Heart left ventricle (tissue), 13 donors: ENCODE data around the gene GALNT5.

Source experiments
- POLR2A ChIP-seq, 2 donors: fragments of 450-650 bp; IDR thresholded peaks; one replicate each; pipeline ENCODE4 v1.6.1; 2017; ENCODE audit warnings: antibody characterized with exemption in 2 of 2, mild to moderate bottlenecking in 2 of 2, moderate library complexity in 2 of 2
- TF ChIP-seq, protein P1 (sequence below), 12 donors: fragments of 200-600 bp; sonication (generic) in 4 of 12; IDR thresholded peaks; one replicate each; pipeline versions ENCODE4 v1.5.0 to v1.8.0; 2018 to 2022; ENCODE audit warnings: antibody characterized with exemption in 12 of 12, mild to moderate bottlenecking in 5 of 12
- donor health status: ischemic (EF 13 %, LVEDD 7.1; RV severe dilation, severe dysfunction).
- donor health status: DM: no; HTN: yes; CAD: no.
- donor health status: DM: no; HTN: no; CAD: no.
- donor health status: ischemic (EF 25% LVEDD 6.9; RV normal size, moderate dysfunction).
- donor health status: ischemic (EF 25% LVEDD 5.7; RV mildly dilated, moderate dysfunction).
- donor health status: ischemic (EF 35%, LVEDD 5.7; RV mildly dilated, moderate dysfunction).
- donor health status: nonischemic (EF 11% LVEDD 7.7; RV severe dilation, severe dysfunction).
- donor health status: DM: yes; HTN: yes; CAD: no.
- donor health status: PGD.
- donor health status: ischemic (EF 29% LVEDD 5.4; RV normal size, mild dysfunction).
- donor health status: nonischemic (EF 23%, LVEDD 6.1; RV moderate dilation, normal function).

GRCh38 chr2:157246765-157247407 lies 10.6 kb upstream of the GALNT5 start:
- TF ChIP-seq, protein P1, sequence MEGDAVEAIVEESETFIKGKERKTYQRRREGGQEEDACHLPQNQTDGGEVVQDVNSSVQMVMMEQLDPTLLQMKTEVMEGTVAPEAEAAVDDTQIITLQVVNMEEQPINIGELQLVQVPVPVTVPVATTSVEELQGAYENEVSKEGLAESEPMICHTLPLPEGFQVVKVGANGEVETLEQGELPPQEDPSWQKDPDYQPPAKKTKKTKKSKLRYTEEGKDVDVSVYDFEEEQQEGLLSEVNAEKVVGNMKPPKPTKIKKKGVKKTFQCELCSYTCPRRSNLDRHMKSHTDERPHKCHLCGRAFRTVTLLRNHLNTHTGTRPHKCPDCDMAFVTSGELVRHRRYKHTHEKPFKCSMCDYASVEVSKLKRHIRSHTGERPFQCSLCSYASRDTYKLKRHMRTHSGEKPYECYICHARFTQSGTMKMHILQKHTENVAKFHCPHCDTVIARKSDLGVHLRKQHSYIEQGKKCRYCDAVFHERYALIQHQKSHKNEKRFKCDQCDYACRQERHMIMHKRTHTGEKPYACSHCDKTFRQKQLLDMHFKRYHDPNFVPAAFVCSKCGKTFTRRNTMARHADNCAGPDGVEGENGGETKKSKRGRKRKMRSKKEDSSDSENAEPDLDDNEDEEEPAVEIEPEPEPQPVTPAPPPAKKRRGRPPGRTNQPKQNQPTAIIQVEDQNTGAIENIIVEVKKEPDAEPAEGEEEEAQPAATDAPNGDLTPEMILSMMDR (IDR thresholded peaks at IDR 0.05), result no peak
- no peak for TF ChIP-seq POLR2A (IDR thresholded peaks at IDR 0.05)
